HG02588 (cell line): ENCODE measurements around the gene TAS1R2.

Source experiments
- ATAC-seq: cut with Tn5 transposase; IDR thresholded peaks from one replicate; pipeline ENCODE4 v1.9.1; 2021; ENCODE audit warnings: mild to moderate bottlenecking, moderate library complexity; ENCODE audit not compliant: unreplicated experiment

Gene TAS1R2

DNA sequence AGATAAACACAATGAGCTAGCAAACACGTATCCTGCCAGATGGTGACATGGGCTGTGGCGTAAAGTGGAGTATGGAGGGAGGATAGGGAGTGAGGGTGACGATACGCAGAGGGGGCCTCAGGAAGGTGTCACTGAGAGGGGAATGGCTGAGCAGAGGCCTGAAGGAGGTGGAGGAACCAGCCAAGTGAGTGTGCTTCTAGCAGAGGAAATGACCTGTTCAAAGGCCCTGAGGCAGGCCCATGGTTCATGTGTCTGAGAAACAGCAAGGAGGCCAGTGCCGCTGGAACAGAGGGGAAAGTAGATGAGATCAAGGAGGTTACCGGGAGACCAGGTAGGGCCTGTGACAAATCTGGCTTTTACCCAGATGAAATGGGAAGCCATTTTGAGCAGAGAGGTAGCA lies 36.0 kb downstream of the TAS1R2 start:
- no peak for ATAC-seq

DNA sequence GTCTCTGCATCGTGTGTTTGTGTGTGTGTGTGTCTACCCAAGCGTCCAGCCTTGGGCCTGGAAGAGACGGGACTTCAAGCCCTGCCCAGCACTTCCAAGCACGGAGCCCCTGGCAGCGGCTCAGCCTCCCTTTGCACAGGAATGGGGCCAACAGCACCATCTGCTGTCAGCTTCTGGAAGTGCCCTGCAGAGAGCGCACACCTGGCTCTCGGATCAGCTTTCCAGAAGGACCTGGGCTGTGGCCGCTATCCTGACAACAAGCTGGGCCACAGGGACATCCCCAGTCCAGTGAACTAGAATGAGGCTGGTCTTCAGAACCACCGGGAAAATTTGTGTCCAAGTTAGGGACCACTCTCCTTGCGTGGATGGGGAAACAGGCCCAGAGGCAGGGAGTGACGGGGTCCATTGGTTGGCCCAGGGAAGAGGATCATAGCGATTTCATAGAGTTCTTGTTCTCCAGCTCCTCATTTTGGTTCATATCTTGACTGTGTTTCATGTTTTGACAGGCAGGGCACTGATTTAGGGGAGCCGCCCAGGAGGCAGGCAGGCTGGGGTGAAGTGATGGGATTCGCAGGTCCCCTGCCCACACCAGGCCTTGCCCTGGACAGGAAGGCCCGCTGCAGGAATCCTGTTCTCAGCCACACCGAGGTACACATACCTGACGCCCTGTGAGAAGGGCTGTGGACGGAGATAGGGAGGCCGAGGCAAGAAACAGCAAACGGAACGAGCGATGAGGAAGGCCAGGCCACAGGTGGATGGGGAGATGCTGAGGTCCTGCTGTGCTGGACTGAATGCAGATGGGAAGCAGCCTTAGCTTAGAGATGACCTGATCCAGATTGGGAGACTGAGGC lies 38.4 kb downstream of the TAS1R2 start:
- no peak for ATAC-seq

DNA sequence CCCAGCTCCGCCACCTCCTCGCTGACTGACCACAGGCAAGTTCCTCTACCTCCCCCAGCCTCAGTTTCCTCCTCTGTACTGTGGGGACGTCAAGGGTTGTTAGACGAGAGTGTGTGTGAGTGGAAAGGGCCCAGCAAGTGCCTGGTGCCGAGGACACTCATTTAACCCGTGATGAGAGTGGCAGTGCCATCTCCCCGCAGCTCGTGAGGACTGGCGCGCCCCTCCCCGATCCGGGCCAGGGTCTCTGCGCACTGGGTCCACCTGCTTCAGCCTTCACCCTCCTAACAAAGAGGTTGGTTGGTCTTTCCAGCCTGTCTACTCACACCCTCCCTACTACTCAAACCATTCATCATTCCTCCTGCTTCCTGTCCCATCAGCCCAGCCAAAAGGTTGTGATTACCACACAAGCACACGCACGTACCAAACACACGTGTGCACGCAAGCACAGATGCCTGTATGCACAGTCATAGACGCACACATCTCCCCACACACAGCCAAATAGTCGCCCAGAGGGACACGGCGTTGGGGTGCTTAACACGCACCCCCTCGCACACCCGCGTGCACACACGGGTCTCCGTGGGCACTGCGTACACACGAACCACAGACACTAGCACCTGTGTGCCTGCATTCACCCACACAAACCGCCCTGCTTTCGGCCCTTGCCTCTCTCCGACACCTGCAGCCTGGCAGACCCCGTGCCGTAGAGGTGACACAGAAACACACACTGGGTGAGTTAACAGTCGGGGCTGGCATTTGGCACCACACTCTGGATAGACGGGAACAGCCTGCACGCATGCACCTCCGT lies 39.3 kb downstream of the TAS1R2 start:
- no peak for ATAC-seq

DNA sequence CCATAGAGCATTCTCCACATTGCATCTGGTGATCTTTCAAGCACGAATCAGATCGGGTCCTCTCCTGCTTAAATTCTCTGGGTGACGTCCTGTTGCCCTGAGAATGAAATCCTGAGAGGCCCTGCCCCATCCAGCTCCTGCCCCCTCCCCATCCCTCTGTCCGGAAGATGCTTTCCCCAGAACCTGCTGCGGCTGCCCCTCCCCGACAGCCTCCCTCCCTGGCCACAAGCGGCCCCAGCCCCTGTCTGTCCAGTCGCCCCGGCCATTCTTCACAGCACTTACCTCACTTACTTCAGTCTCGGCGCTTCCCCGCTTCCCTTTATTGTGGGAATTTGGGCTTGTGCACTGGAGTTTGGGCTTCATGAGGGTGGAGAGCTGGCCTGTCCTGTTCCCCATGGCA lies 40.3 kb downstream of the TAS1R2 start:
- no peak for ATAC-seq

DNA sequence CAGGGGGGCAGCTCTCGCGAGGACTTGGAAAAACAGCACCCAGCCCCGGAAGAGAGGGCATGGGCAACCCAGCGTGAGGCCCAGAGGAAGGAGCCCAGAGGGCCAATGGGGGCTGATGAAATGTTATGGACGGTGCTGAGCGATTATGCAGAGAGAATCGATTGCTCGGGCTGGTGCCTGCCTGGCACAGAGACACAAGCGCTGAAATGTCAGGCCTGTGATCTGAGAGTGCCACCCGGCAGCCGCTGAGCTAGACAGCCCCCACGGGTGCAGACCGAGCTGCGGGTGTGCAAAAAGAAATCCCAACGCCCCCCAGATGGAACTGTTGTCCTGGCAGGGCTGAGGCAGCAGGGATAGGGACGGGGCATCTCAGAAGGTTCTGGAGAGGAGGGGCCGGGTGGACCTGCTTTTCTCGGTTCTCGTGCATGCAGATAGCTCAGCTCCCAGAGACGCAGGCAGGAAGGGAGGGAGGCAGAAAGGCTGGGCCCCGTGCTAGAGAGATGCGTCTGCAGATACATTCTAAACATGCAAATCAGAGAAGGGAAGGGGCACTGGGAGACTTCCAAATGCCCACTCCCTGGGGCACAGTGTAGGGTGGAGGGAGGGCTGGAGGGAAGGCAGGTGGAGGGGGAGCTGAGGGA lies 41.5 kb downstream of the TAS1R2 start:
- no peak for ATAC-seq

DNA sequence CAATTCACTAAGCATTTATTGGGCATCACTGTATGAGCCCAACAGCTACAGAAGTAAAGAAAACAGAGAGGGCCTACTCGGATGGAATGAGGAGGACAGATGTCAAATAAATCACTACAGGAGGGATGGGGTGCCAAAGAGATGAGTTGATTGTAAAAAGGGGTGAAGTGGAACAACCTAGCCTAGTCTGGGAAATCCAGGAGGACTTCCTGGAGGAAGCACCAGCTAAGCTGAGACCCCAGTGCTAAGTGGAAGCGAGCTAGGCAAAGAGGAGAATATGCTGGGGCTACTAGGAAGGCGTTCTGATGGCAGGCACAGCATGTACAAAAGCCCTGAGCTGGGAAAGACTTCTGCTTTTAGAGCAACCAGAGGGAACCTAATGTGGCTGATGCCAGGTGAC lies 42.1 kb downstream of the TAS1R2 start:
- no peak for ATAC-seq

DNA sequence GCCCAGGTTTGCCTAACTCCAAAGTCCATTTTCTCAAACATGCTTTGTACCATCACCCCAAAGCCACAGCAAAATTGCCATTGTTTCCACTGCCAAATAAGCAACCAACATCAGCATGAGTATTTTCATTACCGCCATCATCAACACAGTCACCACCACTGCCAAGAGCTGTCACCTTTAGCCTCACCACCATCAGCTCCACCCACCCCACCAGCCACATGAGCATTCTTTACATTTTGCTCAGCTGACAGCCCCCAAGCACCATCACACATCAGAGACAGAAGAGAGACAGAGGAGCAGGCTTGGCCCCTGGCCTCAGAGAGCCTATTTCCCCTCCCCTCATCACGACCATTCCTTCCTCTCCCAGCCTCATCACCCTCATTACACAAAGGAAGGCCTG lies 42.7 kb downstream of the TAS1R2 start:
- ATAC-seq = no peak

DNA sequence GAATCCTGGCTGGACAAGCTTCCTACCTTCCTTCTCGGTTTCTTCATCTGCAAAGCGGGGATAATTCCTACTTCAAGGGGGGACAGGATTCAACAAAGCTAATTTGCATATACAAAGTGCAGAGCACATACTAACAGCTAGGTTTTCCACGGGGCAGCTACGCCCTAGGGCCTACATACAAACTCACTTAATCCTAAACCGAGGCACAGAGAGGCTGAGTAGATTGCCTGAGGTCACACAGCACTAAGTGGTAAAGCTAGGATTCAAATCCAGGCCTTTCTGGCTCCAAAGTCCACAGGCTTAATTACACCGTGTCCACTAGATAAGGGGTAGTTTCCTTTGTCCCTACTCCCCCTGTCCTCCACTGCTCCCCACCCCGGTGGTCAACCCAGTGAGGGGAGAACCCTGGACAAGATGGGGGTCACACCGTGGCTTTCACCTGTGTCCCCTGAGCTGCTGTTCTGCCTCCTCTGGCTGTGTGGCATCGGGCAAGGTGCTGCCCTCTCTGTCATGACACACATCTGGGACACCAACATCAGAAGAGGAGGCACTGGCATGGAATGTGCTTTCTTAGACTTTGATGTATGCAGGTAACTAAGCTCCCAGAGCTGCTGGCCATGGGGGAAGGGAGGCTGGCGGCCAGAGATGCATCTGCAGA lies 44.5 kb downstream of the TAS1R2 start:
- ATAC-seq = no peak

DNA sequence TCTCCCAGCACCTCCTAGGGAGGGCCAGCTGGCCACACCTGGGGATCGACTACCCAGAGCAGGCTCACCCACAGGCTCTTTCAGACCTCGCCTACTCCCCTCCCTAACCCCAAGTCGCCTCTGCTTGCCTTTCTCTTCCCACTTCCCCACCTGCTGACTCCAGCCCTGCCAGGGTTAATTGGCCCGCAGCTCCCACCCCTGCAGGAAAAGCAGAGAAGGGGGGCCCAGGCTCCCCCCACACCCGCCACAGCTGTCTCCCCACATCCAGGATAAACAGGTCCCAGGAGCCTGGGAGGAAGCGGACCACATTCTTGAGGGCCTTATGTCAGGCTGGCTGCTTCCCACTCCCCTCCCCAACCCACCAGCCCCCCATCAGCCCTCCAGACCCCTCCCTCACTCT lies 45.0 kb downstream of the TAS1R2 start:
- ATAC-seq = no peak

DNA sequence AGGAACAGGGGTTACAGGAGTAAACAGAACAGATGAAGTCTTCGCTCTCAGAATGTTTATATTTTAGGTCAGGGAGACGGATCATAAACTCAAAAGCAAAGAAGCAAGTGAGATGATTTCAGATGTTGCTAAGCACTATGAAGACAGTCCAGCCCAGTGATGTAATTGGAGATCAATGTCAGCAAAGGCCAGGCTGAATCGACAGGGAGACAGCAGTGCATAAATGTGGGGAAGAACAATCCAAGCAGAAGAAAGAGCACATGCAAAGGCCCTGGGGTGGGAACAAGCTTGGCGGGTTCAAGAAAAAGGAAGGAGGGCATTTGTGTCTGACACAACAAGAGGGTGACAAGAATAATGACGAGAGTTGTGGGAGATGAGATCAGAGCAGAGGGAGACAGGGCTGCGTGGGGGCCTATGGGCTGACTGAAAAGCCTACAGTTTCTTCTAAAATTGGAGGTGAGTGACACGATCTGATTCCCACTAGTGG lies 47.0 kb downstream of the TAS1R2 start:
- no peak for ATAC-seq

DNA sequence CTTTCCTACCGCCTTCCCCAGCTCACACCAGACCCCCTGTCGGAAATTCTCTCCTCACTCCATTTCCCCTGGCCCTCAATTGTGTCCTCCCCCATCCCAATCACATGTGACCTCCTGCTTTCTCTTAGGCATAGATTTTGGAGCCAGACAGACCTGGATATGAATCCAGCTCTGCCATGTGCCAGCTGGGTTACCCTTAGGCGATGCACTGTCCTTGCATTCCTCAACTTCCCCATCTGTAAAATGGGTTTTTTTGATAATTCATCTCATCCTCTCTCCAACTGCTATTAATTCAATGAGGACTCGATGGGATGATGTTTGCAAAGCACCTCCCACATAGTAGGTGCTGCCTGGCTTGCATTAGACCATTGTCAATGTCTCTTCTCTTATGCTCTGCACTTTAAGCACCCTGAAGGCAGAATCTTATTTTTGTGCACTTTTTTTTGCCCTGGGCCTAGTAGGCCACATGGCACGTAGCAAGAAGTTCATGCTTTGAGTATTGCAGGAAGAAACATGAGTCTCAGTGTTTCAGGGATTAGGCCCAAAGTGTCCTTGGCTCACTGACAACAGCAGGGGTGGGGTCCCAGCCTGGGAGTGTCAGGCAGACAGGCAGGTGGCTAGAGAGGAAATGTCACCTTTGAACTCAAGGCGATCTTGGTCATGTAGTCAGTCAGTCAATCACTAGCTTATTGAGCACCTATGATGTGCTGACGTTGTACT lies 47.6 kb downstream of the TAS1R2 start:
- ATAC-seq = no peak

DNA sequence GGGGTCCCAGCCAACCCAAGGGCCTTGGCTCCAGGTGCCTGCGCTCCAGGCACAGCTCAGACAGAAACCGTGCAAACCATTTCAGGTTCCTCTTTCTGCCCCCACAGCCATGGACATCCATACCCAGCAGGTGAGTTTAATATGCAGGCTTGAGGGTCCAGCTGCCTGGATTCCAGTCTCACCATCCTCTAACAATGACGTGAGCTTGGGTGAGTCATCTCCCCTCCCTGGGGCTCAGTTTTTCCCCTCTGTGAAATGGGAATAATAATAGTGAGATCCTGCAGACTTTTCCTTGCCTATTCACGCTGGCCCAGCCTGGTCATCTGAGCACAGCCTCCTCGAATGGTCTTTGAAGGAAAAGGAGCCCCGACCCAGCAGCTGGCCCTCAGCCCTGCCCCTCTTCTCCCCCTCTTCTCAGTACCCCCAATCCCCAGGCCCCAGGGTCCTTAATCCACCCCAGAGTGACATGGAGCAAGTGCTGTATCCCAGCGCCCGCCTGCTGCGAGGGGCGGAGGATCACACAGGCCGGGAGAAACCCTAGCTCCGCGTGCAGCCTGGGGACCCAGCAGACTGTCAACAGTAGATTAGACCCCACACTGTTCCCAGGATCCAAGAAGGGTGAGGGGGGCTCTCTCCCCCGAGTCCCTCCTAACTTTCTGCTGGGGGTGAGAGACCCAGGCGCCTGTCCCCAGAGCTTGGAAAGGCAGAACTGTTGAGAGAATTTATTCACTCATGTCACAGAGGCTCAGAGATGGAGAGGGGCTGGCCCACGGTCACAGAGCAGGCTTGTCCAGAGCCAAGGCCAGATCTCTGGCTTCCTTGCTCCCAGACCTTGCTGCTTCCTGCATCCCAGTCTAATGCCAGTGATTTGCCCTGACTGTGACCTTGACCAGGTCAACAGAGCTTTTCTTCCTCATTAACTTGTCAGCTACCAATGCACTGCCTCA lies 49.2 kb downstream of the TAS1R2 start:
- ATAC-seq = no peak

DNA sequence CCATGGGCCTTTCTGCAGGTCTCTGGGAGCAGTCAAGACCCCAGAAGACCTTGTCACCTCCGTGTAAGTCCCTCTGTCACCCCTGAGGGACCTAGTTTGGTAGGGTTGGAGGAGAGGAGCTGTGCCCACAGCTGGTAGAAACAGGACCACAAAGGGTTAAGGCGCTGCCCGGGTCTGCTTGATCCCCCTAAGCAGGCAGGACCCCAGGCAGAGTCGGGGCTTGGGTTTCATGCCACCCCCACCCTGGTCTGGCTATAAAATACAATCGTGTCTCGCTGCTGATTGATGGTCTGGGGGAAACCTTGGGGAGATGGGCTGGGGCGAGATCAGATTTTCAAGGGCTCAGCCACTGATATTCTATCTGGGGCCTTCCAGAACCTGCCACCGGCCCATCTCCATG lies 50.9 kb downstream of the TAS1R2 start:
- no peak for ATAC-seq

DNA sequence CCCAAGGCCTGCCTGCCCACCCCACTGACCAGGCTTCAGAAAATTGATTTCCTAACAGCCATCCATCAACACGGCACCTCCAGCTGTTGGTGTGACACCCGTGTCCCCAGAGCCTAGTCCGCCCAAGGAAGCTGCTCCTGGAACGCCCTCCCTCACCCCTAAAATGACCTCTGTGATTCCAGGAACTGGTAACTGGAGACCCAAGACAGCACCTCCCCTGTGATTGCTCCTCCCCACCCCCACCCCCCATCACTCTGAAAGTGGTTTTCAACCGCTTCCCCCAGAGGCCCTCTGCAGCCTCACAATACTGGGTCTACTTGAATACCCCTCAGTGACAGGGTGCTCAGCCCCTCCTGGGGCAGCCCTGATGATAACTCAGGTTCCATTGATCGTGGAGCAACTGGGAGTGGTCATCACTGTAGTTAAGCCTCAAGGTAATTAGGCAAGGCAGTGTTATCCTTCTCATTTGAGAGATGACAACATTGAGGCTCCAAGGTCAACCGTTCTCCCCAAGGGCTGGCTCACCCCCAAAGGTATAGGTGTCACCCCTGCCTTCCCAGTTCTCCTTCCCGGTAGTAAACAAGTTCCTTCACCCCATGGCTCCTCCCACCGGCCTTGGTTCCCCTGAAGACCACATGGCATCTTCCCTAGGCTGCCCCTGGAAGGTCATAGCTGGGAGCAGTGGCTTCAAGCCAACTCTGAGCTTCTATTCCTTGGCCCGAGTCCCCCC lies 52.0 kb downstream of the TAS1R2 start:
- no peak for ATAC-seq

DNA sequence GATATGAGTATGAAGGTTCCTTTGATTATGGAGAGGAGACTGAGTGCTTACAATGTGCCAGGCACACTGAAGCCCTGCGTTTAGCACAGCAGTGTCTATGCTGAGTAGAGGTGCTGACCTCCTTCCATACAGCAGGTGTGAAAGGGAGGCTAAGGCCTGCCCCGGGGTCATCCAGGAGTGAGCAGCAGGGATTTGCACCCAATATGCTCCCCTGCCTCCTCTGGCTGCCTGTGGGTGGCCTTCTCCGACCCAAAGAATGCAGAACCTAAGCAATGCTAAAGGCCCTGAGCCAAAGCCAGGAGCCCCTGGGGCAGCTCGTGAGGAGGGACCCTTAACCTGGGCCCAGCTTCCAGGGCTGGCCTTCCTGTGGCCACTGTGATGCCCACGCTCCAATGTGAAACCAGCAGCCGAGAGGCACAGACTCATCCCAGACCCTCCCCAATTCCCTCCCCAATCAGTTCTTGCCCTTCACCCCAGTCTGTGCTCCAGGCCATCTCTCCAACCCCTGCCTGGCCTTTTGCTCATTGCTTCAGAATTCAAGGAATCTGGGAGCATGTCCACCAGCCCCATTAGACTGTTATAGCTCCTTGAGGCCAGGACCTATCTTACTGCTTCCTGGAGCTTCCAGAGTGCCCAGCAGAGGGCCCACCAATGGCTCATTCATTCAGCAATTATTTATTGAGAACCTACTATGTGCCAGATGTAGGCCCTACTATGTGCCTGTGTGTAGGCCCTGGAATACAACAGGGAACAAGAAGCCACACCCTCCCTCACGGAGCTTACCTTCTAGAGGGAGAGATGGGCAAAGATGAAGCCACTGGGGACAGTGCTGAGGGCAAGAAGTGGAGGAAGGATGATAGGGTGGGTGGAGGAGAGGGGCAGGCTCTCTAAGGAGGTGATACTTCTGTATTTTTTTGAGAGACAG lies 53.3 kb downstream of the TAS1R2 start:
- no peak for ATAC-seq

DNA sequence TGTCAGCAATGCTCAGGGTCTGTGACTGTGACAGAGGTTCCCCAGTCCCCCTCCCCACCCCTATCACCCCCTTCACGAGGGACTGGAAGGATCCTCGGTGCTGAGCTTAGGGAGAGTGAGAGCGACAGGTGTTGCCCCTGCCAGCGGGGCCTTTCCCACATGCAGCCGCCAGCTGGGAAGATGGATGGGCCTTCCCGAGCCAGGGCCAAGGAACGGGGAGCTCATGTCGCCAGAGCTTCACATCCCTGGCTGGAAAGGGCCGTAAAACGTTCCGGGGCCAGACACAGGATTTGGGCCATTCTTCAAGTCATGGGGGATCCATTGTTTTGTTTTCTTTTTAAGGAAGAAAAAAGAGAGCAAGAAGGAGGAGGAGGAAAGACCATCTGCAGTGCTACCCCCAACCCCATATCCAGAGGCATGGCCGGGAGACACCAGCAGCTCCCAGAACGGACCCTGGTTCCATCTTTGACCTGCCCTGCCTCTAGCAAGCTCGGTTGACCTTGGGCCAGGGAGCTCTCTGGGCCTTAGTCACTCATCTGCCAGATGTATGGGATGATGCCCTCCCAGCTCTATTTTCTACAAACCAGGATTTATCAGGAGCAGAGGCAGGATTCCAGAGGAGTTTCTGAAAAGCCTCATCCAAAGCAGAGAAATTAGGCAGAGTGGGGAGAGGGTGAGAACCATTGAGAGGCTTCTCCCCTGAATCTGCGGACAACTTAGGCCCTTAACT lies 54.1 kb downstream of the TAS1R2 start:
- ATAC-seq = no peak

DNA sequence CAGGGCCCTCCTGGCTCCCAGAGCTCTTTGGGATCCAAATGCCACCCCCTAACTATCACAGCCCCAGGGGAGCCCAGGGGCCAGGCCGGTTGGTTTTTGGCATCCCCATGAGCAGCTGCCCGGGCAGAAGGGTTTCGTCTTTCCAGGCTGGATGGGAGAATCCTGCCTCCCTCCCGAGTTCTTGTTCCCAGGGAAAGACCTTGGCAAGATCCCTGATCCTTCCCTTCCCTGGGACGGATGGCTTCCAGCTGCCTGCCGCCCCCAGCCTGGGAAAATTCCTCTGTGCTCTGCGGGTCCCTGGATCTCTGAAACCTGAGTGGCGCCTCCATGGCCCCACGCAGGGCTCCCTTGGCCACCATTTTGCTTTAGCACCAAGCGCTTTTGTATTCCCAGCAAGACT lies 55.6 kb downstream of the TAS1R2 start:
- ATAC-seq = no peak
